GM10847 (cell line): ENCODE measurements around the gene ST6GALNAC5.

ENCODE experiments used
- POLR2A ChIP-seq: IDR thresholded peaks from 2 replicates; pipeline ENCODE4 v1.6.1; 2011; ENCODE audit not compliant: insufficient read length; ENCODE audit errors: extremely low read depth

Gene ST6GALNAC5

DNA sequence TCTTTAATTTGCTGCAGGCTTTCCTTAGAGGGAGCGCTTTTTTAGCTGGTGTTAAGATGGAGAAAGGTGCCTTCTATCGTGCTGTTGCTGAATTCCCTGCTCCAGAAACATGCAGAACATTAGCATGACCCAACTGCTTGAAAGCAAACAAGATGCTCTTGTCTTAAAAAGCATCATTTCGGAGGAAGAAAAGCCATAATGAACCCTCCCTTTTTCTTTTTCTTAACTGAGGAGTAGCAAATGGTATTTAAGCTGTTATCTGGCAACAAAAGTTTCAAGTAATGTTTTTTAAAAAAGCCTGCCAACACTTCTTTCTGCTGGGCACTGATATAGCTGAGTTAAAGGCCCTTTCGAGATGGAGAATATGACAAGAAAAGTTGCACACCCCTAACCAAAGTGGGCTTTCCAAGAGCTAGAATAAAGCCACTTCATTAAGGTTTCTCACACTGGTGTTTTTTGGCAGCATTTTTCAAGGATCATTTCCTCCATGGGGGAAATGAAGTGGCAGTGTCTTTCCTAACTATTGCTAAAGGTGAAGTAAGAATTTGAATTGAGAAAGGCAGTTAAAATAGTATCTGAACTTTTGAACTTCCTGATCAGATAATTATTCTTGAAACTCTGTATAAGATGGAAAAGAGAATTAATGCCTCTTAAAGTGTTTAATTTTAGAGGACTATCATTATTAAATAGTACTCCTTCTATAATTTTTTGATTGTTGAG lies 38.8 kb downstream of the ST6GALNAC5 start:
- no peak for TF ChIP-seq POLR2A

DNA sequence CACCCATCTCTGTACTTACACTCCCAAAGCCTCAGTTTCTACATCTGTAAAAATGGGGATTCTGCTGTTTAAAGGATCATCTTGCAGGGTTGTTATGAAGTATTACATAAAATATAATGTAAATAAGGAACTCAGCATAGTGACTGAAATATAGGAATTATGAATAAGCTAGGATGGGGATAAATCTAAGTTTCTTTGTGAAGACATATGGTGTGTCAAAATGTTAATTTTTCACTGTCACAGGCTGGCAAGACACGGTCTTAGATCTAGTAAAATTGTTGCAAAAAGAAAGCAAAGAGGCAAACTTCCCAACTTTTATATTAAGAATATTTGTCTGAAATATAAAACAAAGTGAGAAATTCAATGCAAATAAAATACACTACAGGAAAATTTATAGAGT lies 42.0 kb downstream of the ST6GALNAC5 start:
- no peak for TF ChIP-seq POLR2A

DNA sequence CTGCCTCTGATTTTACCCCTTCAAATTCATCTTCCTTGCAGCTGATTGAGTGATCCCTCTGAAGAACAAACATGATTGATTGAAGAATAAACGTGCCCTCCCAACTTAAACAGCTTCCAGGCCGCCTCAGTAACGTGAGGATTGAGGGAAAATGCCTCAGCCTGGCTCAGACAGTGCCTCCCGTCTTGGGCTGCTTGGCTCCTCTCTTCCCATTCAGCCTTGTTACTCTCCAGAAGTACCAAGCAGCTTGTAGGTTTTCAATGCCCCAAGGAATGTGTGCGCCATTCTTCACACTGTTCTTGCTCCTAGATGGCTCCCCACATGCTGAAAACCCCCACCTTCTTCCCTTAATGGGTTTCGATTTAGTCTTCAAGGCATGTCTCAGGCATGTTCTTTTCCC lies 51.8 kb downstream of the ST6GALNAC5 start:
- no peak for TF ChIP-seq POLR2A

DNA sequence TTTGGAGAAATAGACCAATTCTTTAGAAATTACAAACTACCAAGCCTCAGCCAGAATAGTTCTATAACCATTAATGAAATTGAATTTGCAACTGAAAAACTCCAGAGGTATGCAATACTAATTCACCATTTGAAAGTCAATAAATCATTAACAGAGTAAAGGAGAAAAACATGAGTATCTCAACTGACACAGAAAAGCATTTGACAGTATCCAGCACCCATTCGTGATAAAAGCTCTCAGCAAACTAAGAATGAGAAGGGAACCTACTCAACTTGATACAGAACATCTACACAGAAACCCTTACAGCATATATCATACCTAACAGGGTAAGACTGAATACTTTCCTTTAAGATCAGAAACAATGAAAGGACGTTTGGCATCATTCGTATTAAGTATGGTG lies 54.3 kb downstream of the ST6GALNAC5 start:
- TF ChIP-seq POLR2A = no peak

DNA sequence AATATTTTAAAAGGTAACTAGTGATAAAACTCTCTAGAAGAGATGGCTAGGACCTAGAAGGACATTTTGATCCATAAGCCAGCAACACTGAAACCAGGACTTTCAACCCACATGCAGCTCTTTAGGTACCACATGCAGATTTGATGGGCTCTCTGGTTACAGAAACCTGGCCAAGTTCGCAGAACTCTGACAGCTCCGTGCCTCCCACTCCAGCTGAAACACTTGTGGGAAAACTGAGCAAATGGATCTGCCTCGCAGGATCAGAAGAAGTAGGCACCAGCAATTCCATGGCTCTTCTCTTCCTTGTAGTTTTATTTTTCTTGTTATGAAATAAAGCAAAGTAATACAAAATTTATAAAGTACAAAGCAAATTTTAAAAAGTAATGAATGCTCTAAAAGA lies 58.5 kb downstream of the ST6GALNAC5 start:
- TF ChIP-seq POLR2A = no peak

DNA sequence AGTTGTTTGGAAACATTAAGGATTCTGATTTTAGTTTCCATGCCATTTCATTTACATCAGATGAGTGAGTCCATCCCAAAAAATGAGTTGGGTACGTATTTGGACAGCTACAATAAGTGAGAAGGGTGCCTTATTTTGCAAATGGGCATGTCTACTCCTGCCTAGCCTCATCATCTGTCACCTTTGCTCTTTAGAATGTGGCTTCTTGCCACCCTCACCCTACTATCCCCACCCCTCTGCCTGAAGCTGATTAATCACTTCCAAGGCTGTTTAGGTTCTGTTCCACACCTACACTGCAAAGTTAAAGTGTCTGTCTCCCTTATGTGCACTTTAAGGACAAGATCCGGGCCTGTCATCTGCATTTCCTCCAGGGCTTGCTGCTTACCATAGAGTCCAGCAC lies 61.2 kb downstream of the ST6GALNAC5 start:
- no peak for TF ChIP-seq POLR2A

DNA sequence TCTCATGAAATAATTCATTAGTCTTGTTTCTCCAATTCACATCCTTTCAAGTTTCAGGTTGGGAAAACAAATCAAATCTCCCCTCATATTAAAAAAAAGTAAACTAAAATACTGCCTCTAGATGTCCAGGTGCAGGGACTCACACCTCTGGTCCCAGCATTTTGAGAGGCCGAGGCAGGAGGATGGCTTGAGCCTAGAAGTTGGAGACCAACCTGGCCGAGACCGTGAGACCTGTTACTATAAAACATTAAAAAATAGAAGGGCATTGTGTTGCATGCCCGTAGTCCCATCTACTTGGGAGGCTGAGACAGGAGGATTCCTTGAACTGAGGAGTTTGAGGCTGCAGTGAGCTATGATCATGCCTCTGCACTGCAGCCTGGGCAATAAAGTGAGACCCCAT lies 61.9 kb downstream of the ST6GALNAC5 start:
- no peak for TF ChIP-seq POLR2A

DNA sequence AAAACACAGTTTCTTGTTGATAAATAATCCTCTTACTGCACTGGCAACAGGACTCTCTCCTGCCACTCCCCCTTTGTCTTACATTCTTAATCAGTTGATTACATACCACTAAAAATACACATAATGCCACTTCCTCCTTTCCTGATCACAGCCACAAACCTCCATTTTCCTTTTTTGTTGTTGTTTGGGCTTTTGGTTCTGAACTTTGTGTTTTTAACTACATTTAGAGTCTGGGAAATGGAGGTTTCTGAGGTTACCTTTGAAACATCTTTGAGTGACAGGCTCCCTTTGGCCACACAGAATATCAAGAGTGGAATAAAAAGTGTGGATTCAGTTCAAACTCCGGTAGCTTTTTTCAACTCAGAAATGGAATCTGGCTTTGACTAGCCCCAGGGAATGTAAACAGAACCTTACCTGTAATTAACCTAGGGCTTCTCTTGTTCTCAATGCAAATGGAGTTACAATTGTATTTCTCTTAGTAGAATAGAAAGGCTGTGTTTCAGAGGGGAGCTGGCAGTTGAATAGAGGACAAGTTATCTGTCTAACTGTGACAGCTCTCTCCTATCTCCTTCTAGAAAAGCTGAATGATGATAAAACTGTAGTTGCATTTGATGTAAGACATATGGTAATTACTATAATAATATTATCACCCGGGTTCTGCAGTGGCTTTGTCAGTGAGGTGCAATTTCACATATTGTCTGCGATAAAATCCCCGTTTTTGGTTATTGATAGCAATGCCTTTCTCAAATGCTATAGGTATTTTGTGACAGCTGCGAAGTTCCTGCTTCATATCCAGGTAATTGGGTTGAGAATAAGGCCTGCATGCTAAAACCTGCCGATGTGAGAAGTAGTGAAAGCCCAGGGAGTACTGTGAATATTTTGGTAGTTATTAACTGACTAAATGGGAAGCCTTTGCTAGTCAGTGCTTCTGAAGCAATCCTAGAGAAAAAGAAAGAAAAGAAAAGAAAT lies 66.9 kb downstream of the ST6GALNAC5 start:
- no peak for TF ChIP-seq POLR2A

DNA sequence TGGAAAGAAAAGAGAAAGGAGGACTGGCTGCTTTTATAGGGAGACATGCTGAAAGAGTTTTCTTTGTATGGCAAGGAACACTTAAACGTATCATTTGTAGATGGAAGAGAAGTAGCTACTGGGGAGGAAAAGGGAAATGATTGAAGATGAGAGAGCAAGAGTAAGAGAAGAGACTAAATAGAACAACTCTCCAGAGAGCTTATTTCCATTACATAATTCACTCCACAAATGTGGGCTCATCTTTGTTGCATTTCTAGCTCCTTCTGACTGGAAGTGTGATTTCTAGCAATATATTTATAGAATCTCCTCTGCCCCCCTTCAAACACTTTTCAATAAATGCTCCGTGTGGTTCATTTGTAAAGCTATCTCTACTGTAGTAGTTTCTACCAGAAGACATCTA lies 71.0 kb downstream of the ST6GALNAC5 start:
- no peak for TF ChIP-seq POLR2A

DNA sequence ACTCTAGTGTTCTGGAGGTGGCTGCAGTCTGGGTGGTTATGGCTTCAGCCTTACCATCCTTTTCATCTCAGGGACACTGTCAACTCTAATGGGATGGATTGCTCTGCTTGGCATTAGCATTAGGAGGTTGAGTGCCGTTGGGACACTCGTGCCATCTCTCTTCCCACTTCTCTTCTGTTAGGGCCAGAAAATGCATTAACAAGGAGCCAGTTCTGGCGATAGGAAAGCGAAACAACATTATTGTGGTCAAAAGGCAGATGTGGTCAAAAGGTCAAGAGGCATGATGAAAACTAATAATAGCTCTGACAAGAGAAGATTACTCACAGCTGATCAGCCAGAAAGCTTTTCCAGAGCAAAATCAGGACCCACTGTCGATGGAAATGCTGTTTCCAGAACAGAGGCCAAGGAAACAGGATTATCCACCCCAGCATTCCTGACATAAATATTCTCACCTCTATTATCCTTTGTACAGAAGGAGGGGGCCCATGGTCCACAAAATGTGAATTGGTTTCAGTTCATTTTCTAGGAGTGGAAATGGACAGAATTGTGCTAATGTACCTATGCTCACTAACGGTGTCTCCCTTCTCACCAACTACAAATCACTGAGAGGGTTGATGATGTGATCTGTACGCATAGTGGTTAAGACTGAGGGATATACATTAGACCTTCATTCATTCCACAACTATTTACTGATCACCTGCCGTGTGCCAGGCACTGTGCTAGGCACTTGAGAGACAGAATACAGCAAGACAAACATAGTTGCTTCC lies 72.0 kb downstream of the ST6GALNAC5 start:
- no peak for TF ChIP-seq POLR2A

DNA sequence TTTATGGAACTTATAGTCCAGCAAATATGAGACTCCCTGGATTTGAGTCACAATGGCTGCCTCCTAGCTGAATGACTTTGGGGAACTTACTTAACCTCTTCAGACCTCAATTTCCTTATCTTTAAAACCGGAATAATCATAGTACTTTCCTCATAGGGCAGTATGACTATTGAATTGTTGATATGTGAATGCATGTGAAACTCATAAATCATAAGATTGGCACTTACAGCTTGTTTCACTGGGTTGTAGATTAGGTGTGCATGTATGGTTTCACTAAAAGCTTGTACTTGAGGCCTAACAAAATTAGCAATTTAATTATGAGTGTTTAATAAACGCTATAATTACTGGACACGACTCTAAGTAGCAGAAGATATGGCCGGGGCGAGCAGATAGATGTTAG lies 72.5 kb downstream of the ST6GALNAC5 start:
- TF ChIP-seq POLR2A = no peak

DNA sequence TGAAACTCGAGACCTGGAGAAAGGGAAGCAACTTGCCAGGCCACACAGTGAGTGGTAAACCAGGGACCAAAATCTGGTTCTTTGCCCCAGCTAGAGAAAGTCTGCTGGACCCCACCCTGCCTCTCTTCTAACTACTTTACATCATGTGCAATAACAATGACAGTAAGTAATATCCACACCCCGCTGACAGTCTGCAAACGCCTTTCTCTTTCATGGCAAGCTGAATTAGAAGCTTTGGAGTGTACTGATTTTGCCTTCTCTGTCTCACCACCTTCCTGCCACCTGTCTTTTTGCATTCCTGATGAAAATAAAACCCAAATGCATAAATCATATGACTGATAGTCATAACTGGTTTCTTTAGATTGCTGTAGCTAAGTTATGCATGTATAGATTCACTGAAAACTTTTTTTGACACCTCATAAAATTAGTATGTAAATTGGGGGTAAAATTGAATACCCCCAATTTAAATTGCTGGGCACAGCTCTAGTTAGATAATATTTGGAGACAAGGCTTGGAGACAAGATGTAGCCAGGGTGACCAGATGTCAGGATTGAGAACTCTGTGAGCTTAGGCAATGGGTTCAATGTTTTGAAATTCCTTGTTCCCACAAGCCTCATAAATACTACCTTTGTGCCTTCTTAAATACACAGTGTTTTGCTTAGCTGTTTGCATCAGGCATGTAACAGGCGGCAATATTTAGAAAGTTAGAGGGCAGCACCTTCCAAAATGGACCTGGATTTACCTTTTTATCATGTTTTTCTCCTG lies 73.5 kb downstream of the ST6GALNAC5 start:
- no peak for TF ChIP-seq POLR2A

DNA sequence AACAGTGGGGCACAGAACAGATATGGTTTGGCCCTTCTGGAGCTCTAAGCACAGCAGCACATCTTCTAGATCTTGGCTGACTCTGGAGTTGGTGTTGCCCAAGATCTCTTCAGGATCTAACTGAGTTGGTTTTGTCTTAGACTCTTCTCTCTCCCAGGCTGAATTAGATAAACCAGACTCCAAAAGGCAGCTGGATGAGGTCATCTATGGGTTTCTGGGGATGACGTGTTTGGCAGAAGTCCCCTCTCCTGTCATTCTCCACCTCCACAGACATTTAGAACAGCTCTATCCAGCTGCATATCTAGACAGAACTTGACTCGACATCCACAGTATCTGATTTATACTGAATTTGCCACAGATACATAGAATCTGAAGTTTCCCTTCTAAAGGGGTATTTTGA lies 75.3 kb downstream of the ST6GALNAC5 start:
- no peak for TF ChIP-seq POLR2A

DNA sequence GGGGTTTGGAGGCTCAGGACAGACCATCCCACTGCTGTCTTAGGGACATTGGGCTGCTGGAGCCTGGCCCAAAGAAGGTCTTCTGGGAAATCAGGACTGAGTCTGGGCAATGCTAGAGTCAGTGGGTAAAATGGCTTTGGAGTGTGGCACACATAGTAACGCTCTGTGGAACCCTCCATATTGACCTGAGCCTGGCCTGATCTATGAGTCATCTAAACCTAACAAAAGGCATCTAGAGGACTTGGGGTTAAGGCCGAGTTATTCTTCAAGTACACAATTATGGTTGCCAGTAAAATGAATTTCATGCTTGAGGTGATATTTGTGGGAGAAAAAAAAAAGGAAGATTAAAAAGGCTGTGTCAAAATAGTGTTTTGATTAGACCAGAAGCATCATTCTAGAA lies 77.7 kb downstream of the ST6GALNAC5 start:
- TF ChIP-seq POLR2A = no peak

DNA sequence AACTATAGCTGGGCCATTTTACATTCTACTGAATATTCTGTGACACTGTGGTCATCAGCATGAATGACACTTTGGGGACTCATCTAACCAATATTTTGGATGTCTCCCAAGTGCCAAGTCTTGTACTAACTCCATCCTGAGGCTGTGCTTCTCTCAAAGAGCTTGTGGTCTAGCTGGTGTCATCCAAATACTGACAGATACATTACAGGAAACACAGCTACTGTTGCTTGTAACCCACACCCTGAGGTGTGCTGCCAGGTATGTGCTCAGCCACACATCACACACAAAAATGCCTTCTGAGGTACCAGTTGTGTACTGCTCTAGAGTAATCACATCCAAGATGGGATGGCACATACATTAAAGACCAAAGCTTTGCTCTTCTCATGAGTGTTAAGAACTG lies 81.6 kb downstream of the ST6GALNAC5 start:
- TF ChIP-seq POLR2A = no peak
